HG03039 (cell line): ENCODE data around the gene NYAP2.

Experiments
- ATAC-seq: cut with Tn5 transposase; IDR thresholded peaks from one replicate; pipeline ENCODE4 v1.9.1; 2021; ENCODE audit warnings: mild to moderate bottlenecking, moderate library complexity; ENCODE audit not compliant: unreplicated experiment

Gene NYAP2

GRCh38 chr2:225543626-225544025, 144.1 kb downstream of the NYAP2 start:
- no peak for ATAC-seq

- no peak for ATAC-seq
Observed at GRCh38 chr2:225556461-225556860, 157.0 kb downstream of the NYAP2 start.

- no peak for ATAC-seq
Observed at GRCh38 chr2:225558399-225559071, 159.0 kb downstream of the NYAP2 start.

- ATAC-seq: no peak
Observed at GRCh38 chr2:225559072-225559415, 159.5 kb downstream of the NYAP2 start.

- no peak for ATAC-seq
Observed at GRCh38 chr2:225566798-225567197, 167.3 kb downstream of the NYAP2 start.

GRCh38 chr2:225569995-225570394, 170.5 kb downstream of the NYAP2 start:
- no peak for ATAC-seq

- ATAC-seq: no peak
Observed at GRCh38 chr2:225573603-225574002, 174.1 kb downstream of the NYAP2 start.

- no peak for ATAC-seq
Observed at GRCh38 chr2:225574582-225575138, 175.2 kb downstream of the NYAP2 start.

- ATAC-seq: no peak
Observed at GRCh38 chr2:225581135-225581534, 181.6 kb downstream of the NYAP2 start.

- ATAC-seq: no peak
Observed at GRCh38 chr2:225581906-225582305, 182.4 kb downstream of the NYAP2 start.

GRCh38 chr2:225582355-225583116, 183.0 kb downstream of the NYAP2 start:
- ATAC-seq: no peak

GRCh38 chr2:225584796-225585195, 185.3 kb downstream of the NYAP2 start:
- no peak for ATAC-seq

GRCh38 chr2:225590932-225591331, 191.4 kb downstream of the NYAP2 start:
- no peak for ATAC-seq

GRCh38 chr2:225597911-225598310, 198.4 kb downstream of the NYAP2 start:
- ATAC-seq: no peak

GRCh38 chr2:225598426-225598825, 198.9 kb downstream of the NYAP2 start:
- ATAC-seq: no peak

GRCh38 chr2:225598897-225599296, 199.4 kb downstream of the NYAP2 start:
- ATAC-seq: no peak

GRCh38 chr2:225599856-225600255, 200.3 kb downstream of the NYAP2 start:
- no peak for ATAC-seq

GRCh38 chr2:225600444-225600843, 200.9 kb downstream of the NYAP2 start:
- no peak for ATAC-seq

GRCh38 chr2:225600865-225601264, 201.4 kb downstream of the NYAP2 start:
- ATAC-seq: no peak

GRCh38 chr2:225602205-225602604, 202.7 kb downstream of the NYAP2 start:
- ATAC-seq: no peak

GRCh38 chr2:225608136-225608535, 208.6 kb downstream of the NYAP2 start:
- no peak for ATAC-seq

GRCh38 chr2:225612636-225613035, 213.1 kb downstream of the NYAP2 start:
- no peak for ATAC-seq
